H1 (cell line): ENCODE results near the gene PLEKHG3. TPM values are rescaled to one million over a fixed set of nuclear protein-coding genes. Genes with fewer than 3 reads are reported as not detected.

Experiments used
- CEBPB ChIP-seq: IDR thresholded peaks from 2 replicates; pipeline ENCODE4 v1.6.1; 2012; ENCODE audit warnings: low read depth, low read length
- CHD7 ChIP-seq: fragments of 300-600 bp; sonication (generic); IDR thresholded peaks from 2 replicates; pipeline ENCODE4 v1.7.1; 2012; ENCODE audit warnings: low read length, moderate library complexity, mild to moderate bottlenecking, inconsistent platforms; ENCODE audit not compliant: insufficient replicate concordance
- JUN ChIP-seq: IDR thresholded peaks from 2 replicates; pipeline ENCODE4 v1.6.1; 2011; ENCODE audit warnings: low read depth, mild to moderate bottlenecking, improper control_type of control experiment, low read length
- MAFK ChIP-seq: IDR thresholded peaks from 2 replicates; pipeline ENCODE4 v1.6.1; 2012; ENCODE audit warnings: low read depth, mild to moderate bottlenecking, improper control_type of control experiment, low read length
- polyA plus RNA-seq, 7 experiments: library from polyadenylated mRNA; depleted of rRNA in 3 of 7; stranded (reverse) in 5 of 7; unstranded in 2 of 7; fragments of >200 nt in 5 of 7; fragments of 200-250 nt in 2 of 7; gene quantifications; 1 replicate in 5 of 7; 2 replicates in 1 of 7; 4 replicates in 1 of 7; pipeline versions ENCODE4 v1.2.1 to v1.2.3, GENCODE V29; 2011 to 2013; ENCODE audit warnings: missing spikeins in 2 of 7, mixed read lengths in 2 of 7
- total RNA-seq: library from RNA; stranded (reverse); fragmentation: NEBNext Ultra II Directional; extraction: Animal tissue kit (Norgen Biotek cat#: 25700); gene quantifications from 2 replicates; pipeline ENCODE4 v1.2.1, GENCODE V29; 2021

PLEKHG3 gene
- total and polyA plus RNA-seq, 2 of the 8 experiments (the other 6 are each of a cell fraction or from before 2014, with no cell fraction given): 43.4 to 90.6 TPM

- TF ChIP-seq CHD7: no peak
- TF ChIP-seq MAFK: no peak
- TF ChIP-seq JUN: no peak
- TF ChIP-seq CEBPB: no peak
Measured at GRCh38 chr14:64731141-64731581, 26.9 kb downstream of the PLEKHG3 start (continued).
